ENCODE results near the gene RBL2.

GRCh38 chr16:53489755-53490154 is 55.5 kb downstream of the RBL2 start:
- TF ChIP-seq ZNF740 (CRISPR knock-in tag; IDR thresholded peaks at IDR 0.05) (no peak), ZNF740 (tag; IDR thresholded peaks at IDR 0.05) (no peak), SOX6 (IDR thresholded peaks at IDR 0.05) (no peak), ZBTB26 (CRISPR knock-in tag; IDR thresholded peaks at IDR 0.05) (no peak), E2F6 (IDR thresholded peaks at IDR 0.05; ENCODE audit: borderline replicate concordance in 1 of 2, extremely low read depth in 1 of 2, insufficient read depth in 1 of 2, insufficient read length in 1 of 2, low read depth in 1 of 2, low read length in 1 of 2, poor library complexity in 1 of 2, severe bottlenecking in 1 of 2) (no peak), CBX8 (IDR thresholded peaks at IDR 0.05; ENCODE audit: borderline replicate concordance, extremely low read depth, low read depth, low read length, poor library complexity, severe bottlenecking) (no peak)
